GM12801 (cell line): Measurements from ENCODE around the gene TIMM13.

Experiments used
- CTCF ChIP-seq: IDR thresholded peaks from one replicate; pipeline ENCODE4 v1.5.1; 2011; ENCODE audit warnings: control low read depth; ENCODE audit not compliant: insufficient read length; ENCODE audit errors: extremely low read depth

TIMM13 gene

DNA sequence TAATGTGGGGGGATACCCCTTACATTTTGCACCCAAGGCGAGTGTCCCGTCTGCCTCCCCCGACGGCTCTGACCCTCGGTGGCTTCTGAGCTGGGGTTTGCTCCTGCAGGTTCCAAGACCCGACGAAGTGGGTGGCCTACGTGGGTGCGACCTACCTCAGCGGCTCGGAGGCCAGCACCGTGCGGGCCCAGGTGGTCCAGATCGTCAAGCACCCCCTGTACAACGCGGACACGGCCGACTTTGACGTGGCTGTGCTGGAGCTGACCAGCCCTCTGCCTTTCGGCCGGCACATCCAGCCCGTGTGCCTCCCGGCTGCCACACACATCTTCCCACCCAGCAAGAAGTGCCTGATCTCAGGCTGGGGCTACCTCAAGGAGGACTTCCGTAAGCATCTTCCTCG is 19.1 kb downstream of the TIMM13 start:
- no peak for TF ChIP-seq CTCF

GRCh38 chr19:2399582-2399981 is 27.8 kb downstream of the TIMM13 start:
- no peak for TF ChIP-seq CTCF

DNA sequence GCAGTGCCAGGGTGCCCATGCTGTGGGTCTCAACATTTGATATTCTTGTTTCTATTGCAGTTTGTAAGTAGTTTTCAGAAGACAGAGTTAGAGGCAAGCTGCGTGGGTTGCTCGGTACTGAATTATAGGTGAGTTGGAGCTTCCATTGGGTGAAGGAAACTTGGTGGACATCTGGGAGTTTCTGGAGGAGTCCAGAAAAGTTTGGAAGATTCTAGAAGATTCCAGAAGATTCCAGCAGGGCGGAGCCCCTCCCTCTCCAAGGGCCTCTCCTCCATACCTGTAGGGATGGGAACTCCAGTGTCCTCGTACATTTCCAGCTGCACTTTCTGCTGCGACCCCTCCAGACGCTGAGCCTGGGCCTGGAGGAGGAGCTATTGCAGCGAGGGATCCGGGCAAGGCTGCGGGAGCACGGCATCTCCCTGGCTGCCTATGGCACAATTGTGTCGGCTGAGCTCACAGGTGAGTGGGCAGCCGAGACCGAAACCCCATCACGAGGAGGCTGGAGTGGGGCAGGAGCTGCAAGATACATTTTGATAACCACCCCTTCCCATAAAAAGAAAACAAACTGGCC is 28.6 kb downstream of the TIMM13 start:
- no peak for TF ChIP-seq CTCF

DNA sequence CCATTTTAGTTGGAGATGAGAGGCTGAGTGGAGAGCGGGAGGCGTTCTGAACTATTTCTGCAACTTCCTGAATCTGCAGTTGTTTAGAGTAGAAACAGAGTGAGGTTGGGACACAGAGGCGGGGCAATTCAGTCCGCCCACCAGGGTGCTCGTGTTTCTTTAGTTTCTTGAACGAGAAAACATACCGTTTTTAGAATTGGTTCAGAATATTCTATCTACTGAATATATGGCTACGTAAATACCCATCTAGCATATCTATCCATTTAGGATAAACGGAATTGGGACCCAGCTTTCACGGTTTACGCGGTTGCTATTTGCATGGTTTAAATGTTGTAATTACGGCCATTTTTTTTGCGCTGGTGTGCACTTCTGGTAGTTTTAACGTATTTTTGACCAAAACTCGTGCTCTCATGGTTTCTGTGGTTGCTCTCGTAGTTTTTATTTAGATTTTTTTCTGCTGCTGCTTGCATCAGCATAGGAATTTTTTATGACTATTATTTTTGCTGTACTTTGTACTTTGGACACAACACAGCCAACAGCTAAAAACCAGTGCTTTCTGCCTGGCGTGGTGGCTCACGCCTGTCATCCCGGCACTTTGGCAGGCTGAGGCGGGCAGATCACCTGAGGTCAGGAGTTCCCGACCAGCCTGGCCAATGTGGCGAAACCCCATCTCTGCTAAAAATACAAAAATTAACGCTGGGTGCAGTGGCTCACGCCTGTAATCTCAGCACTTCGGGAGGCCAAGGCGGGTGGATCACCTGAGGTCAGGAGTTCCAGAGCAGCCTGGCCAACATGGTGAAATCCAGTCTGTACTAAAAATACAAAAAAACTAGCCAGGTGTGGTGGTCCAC is 32.7 kb downstream of the TIMM13 start:
- TF ChIP-seq CTCF = no peak

DNA sequence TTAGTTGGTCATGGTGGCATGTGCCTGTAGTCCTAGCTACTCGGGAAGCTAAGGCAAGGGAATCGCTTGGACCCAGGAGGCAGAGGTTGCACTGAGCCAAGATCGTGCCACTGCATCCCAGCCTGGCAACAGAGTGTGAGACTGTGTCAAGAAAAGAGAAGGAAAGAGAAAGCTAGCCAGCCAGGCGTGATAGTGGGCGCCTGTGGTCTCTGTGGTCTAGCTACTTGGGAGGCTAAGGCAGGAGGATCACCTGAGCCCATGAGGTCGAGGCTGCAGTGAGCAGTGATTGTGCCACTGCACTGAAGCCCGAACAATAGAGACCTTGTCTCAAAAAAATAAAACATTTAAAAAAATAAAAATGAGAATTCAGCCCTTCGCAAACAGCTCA is 33.3 kb downstream of the TIMM13 start:
- TF ChIP-seq CTCF = no peak

- no peak for TF ChIP-seq CTCF
Observed at GRCh38 chr19:2392366-2392765, 35.0 kb downstream of the TIMM13 start.

- no peak for TF ChIP-seq CTCF
Observed at GRCh38 chr19:2391118-2391725, 36.2 kb downstream of the TIMM13 start.
